NT2/D1 (cell line): ENCODE results near the gene CACNA1I.

Experiments used
- SUZ12 ChIP-seq: IDR thresholded peaks from 2 replicates; pipeline ENCODE4 v1.6.1; 2011; ENCODE audit not compliant: insufficient read length, insufficient read depth; ENCODE audit errors: extremely low read depth
- ZNF274 ChIP-seq: IDR thresholded peaks from 2 replicates; pipeline ENCODE4 v1.6.1; 2011; ENCODE audit warnings: mild to moderate bottlenecking, low read depth, low read length

GRCh38 chr22:39723463-39723862 is 152.9 kb downstream of the CACNA1I start:
- TF ChIP-seq ZNF274 (no peak), SUZ12 (no peak)
